HEK293T (cell line): ENCODE results near the gene ARHGEF16.
A peak's percentile ranks its signal among the peaks of the same experiment; 100 is the strongest.

ENCODE experiments used
- CTCF ChIA-PET: fragments of 350-600 bp; formaldehyde crosslinking; extraction: SDS; loops from one replicate; lab custom pipeline; 2021; ENCODE audit warnings: antibody characterized with exemption, inconsistent platforms; lab: Yijun Ruan, JAX
- POLR2A ChIA-PET: fragments of 350-600 bp; formaldehyde crosslinking; extraction: SDS; loops from one replicate; lab custom pipeline; 2020; ENCODE audit warnings: antibody characterized with exemption, inconsistent platforms; lab: Yijun Ruan, JAX
- DNase-seq: peaks from one replicate; pipeline ENCODE4 v3.0.0; 2012; ENCODE audit warnings: mixed read lengths; ENCODE audit errors: extremely low spot score
- ARNT ChIP-seq: fragments of 450-650 bp; IDR thresholded peaks from 2 replicates; pipeline ENCODE4 v1.6.1; 2017; ENCODE audit warnings: mild to moderate bottlenecking
- BHLHE40 ChIP-seq: fragments of 450-650 bp; IDR thresholded peaks from 2 replicates; pipeline ENCODE4 v1.6.1; 2016; ENCODE audit warnings: mild to moderate bottlenecking, moderate library complexity, borderline replicate concordance
- CTBP1 ChIP-seq: fragments of 450-650 bp; IDR thresholded peaks from 2 replicates; pipeline ENCODE4 v1.6.1; 2016; ENCODE audit warnings: borderline replicate concordance
- ELF4 ChIP-seq: fragments of 450-650 bp; IDR thresholded peaks from 2 replicates; pipeline ENCODE4 v1.6.1; 2017; ENCODE audit warnings: antibody characterized with exemption
- FOXA1 ChIP-seq: fragments of 450-650 bp; IDR thresholded peaks from 2 replicates; pipeline ENCODE4 v1.6.1; 2016; ENCODE audit warnings: mild to moderate bottlenecking
- FOXK2 ChIP-seq: fragments of 450-650 bp; IDR thresholded peaks from 2 replicates; pipeline ENCODE4 v1.6.1; 2016; ENCODE audit warnings: mild to moderate bottlenecking
- FOXM1 ChIP-seq: fragments of 450-650 bp; IDR thresholded peaks from 2 replicates; pipeline ENCODE4 v1.6.1; 2017; ENCODE audit warnings: mild to moderate bottlenecking, borderline replicate concordance
- HDGF ChIP-seq: fragments of 450-650 bp; IDR thresholded peaks from 2 replicates; pipeline ENCODE4 v1.6.1; 2017; ENCODE audit warnings: antibody characterized with exemption, borderline replicate concordance
- L3MBTL2 ChIP-seq: fragments of 450-650 bp; conservative IDR thresholded peaks from 2 replicates; pipeline ENCODE4 v1.6.1; 2016; ENCODE audit warnings: mild to moderate bottlenecking
- LEF1 ChIP-seq: fragments of 450-650 bp; IDR thresholded peaks from 2 replicates; pipeline ENCODE4 v1.6.1; 2017; ENCODE audit warnings: mild to moderate bottlenecking, borderline replicate concordance
- NFRKB ChIP-seq: fragments of 450-650 bp; IDR thresholded peaks from 2 replicates; pipeline ENCODE4 v1.6.1; 2016; ENCODE audit warnings: mild to moderate bottlenecking, moderate library complexity
- PKNOX1 ChIP-seq: fragments of 450-650 bp; IDR thresholded peaks from 2 replicates; pipeline ENCODE4 v1.6.1; 2016
- SP1 ChIP-seq: fragments of 450-650 bp; IDR thresholded peaks from 2 replicates; pipeline ENCODE4 v1.6.1; 2017
- SUZ12 ChIP-seq: fragments of 450-650 bp; IDR thresholded peaks from 2 replicates; pipeline ENCODE4 v1.6.1; 2016; ENCODE audit warnings: mild to moderate bottlenecking
- TARDBP ChIP-seq: fragments of 450-650 bp; IDR thresholded peaks from 2 replicates; pipeline ENCODE4 v1.6.1; 2016
- ZNF384 ChIP-seq: fragments of 450-650 bp; IDR thresholded peaks from 2 replicates; pipeline ENCODE4 v1.6.1; 2016

Gene ARHGEF16

GRCh38 chr1:3452866-3453175 is 1.6 kb upstream of the ARHGEF16 start:
- POLR2A ChIA-PET: interaction anchor here (0.7 to 0.9 kb wide), 3 partner anchors 10 to 29 kb away, joined by 3 to 4 read pairs (median 3); no protein-coding TSS in a partner anchor
- CTCF ChIA-PET: interaction anchor here (0.6 to 2.2 kb wide), 20 partner anchors 10 to 253 kb away, joined by 3 to 26 read pairs (median 6); no protein-coding TSS in a partner anchor
- TF ChIP-seq NFRKB (no peak), PKNOX1 (no peak), ELF4 (no peak), HDGF (no peak), TARDBP (no peak), SUZ12 (no peak), LEF1 (no peak), FOXK2 (no peak), BHLHE40 (no peak), FOXA1 (no peak), ZNF384 (no peak)
- no peak for DNase-seq

- CTCF ChIA-PET: interaction anchor here (0.6 to 2.2 kb wide), 22 partner anchors 10 to 466 kb away, joined by 3 to 26 read pairs (median 6); no protein-coding TSS in a partner anchor
- TF ChIP-seq TARDBP: no peak
- no peak for TF ChIP-seq FOXA1
- no peak for TF ChIP-seq L3MBTL2
- TF ChIP-seq SP1: no peak
- TF ChIP-seq FOXM1: no peak
- no peak for TF ChIP-seq PKNOX1
- TF ChIP-seq ELF4: no peak
- no peak for TF ChIP-seq FOXK2
- TF ChIP-seq ZNF384: no peak
- no peak; the same call in 1 of the 2 replicates for TF ChIP-seq CTBP1
- TF ChIP-seq NFRKB: no peak
- no peak for TF ChIP-seq ARNT
- TF ChIP-seq HDGF: no peak
- TF ChIP-seq LEF1: no peak
- TF ChIP-seq BHLHE40: no peak
- no peak for TF ChIP-seq SUZ12
- POLR2A ChIA-PET: interaction anchor here (0.7 to 0.9 kb wide), 3 partner anchors 11 to 28 kb away, joined by 3 to 4 read pairs (median 3); no protein-coding TSS in a partner anchor
- peak; percentile 89 for DNase-seq
These were observed 1.2 kb upstream of the ARHGEF16 start for GRCh38 chr1:3453203-3453761.

- CTCF ChIA-PET: no interaction called here
- DNase-seq: peak; percentile 41
- POLR2A ChIA-PET: no interaction called here
- TF ChIP-seq SUZ12 (no peak), ARNT (no peak), L3MBTL2 (no peak), TARDBP (no peak), FOXM1 (no peak), ZNF384 (no peak), FOXA1 (no peak), PKNOX1 (no peak), BHLHE40 (no peak), HDGF (no peak), CTBP1 (no peak), LEF1 (no peak), NFRKB (no peak), SP1 (no peak), FOXK2 (no peak), ELF4 (no peak)
These were observed 550 bp downstream of the ARHGEF16 start for GRCh38 chr1:3454811-3455618.

- no peak for DNase-seq
- POLR2A ChIA-PET: interaction anchor here (1.5 kb wide), 1 partner anchor 26 kb away, joined by 3 read pairs; no protein-coding TSS in a partner anchor
- TF ChIP-seq HDGF (no peak), CTBP1 (no peak), L3MBTL2 (no peak), FOXK2 (no peak), FOXA1 (no peak), LEF1 (no peak), SUZ12 (no peak), BHLHE40 (no peak), SP1 (no peak), TARDBP (no peak), ARNT (no peak), PKNOX1 (no peak), NFRKB (no peak), ELF4 (no peak), FOXM1 (no peak), ZNF384 (no peak)
- CTCF ChIA-PET: no interaction called here
These were observed 1.4 kb downstream of the ARHGEF16 start for GRCh38 chr1:3455670-3456448.
